GM18870 (cell line): Measurements from ENCODE around the gene ZFAND2B.
"Not testable (repeated sequence)": the region's sequence is repeated elsewhere in the genome, so short reads cannot be mapped to it uniquely, and the experiment has no call there.

Source experiments
- ATAC-seq: cut with Tn5 transposase; IDR thresholded peaks from one replicate; pipeline ENCODE4 v1.9.1; 2021; ENCODE audit warnings: moderate library complexity; ENCODE audit not compliant: unreplicated experiment

The ZFAND2B gene

GRCh38 chr2:219175928-219176817 lies 30.4 kb upstream of the ZFAND2B start:
- peak; percentile 22 for ATAC-seq

- ATAC-seq = peak; percentile 43
These were observed 29.6 kb upstream of the ZFAND2B start, which contains the start of gene CNPPD1 for GRCh38 chr2:219176818-219177551. Gene CNPPD1 (minus strand): TSS chr2:219176925. CDS start chr2:219176828, 97 bp downstream.

- peak; percentile 43 for ATAC-seq
These were observed 28.8 kb upstream of the ZFAND2B start, which contains the start of gene RETREG2 for GRCh38 chr2:219177552-219178376. Gene RETREG2 (plus strand): TSS chr2:219178275. CDS start chr2:219178353, 78 bp downstream.

GRCh38 chr2:219178377-219179175 lies 28.0 kb upstream of the ZFAND2B start:
- ATAC-seq = no peak

- no peak for ATAC-seq
These were observed 26.7 kb upstream of the ZFAND2B start for GRCh38 chr2:219179601-219180465.

- no peak for ATAC-seq
These were observed 25.6 kb upstream of the ZFAND2B start for GRCh38 chr2:219180961-219181360.

GRCh38 chr2:219181531-219181930 lies 25.1 kb upstream of the ZFAND2B start:
- no peak for ATAC-seq

GRCh38 chr2:219182331-219183150 lies 24.0 kb upstream of the ZFAND2B start:
- no peak for ATAC-seq

- ATAC-seq = no peak
These were observed 23.3 kb upstream of the ZFAND2B start for GRCh38 chr2:219183151-219183772.

- ATAC-seq = no peak
These were observed 22.5 kb upstream of the ZFAND2B start for GRCh38 chr2:219184121-219184520.

GRCh38 chr2:219186754-219187456 lies 19.7 kb upstream of the ZFAND2B start:
- no peak for ATAC-seq

- ATAC-seq = no peak
These were observed 9.2 kb upstream of the ZFAND2B start for GRCh38 chr2:219197388-219197787.

- ATAC-seq = no peak
These were observed 7.6 kb upstream of the ZFAND2B start for GRCh38 chr2:219198974-219199373.

GRCh38 chr2:219199470-219200211 lies 6.9 kb upstream of the ZFAND2B start:
- ATAC-seq = no peak

- ATAC-seq = not testable (repeated sequence)
These were observed 5.9 kb upstream of the ZFAND2B start for GRCh38 chr2:219200502-219201326.

- not testable (repeated sequence) for ATAC-seq
These were observed 5.3 kb upstream of the ZFAND2B start for GRCh38 chr2:219201331-219201730.
